K562 (cell line): ENCODE measurements around the gene TM9SF4. TPM values are rescaled to one million over a fixed set of nuclear protein-coding genes. Genes with fewer than 3 reads are reported as not detected.

Experiments used
- ATAC-seq: fragments of 200-7000 bp; cut with Tn5 transposase; 3 replicates; pipeline ENCODE4 v1.9.1; 2020; ENCODE audit warnings: moderate library complexity
- BruUV-seq: library from RNA; stranded (reverse); fragments of 400-500 nt; replicated peaks from 2 replicates; lab custom pipeline; 2021; lab: Mats Ljungman, UMichigan
- CTCF ChIA-PET: fragments of 300-600 bp; formaldehyde crosslinking; extraction: SDS; loops from one replicate; lab custom pipeline; 2021; ENCODE audit warnings: low intra/inter-chr PET ratio; lab: Yijun Ruan, JAX
- POLR2A ChIA-PET: fragments of 300-600, 350-650 bp; sonication (Branson Sonifier 250); formaldehyde crosslinking; extraction: SDS; loops from one replicate; lab custom pipeline; 2021; ENCODE audit warnings: antibody characterized with exemption, inconsistent platforms; lab: Yijun Ruan, JAX
- DNase-seq, 4 experiments: peaks; one replicate each; pipeline versions ENCODE4 v3.0.0 to v3.0.0-alpha.2; 2011 to 2018; ENCODE audit warnings: low spot score in 3 of 4, mixed read lengths in 3 of 4; ENCODE audit errors: extremely low read depth in 1 of 4
- FAIRE-seq: peaks from 2 replicates; lab custom pipeline; 2011; peaks lifted over from hg19 to GRCh38; lab: Jason Lieb, UNC
- H2AFZ ChIP-seq: 2 replicates; pipeline ENCODE4 v1.6.0; 2011; ENCODE audit warnings: low read depth, low read length, control low read depth, inconsistent platforms
- H3K27ac ChIP-seq: fragments of 200-600 bp; 3 replicates; pipeline ENCODE4 v1.8.0; 2011; ENCODE audit warnings: low read depth, mild to moderate bottlenecking, control low read depth, inconsistent platforms, low read length, moderate library complexity, mixed read lengths; ENCODE audit errors: extremely low read depth
- H3K27me3 ChIP-seq, 2 experiments: fragments of 300-600 bp in 1 of 2; 2 replicates in 1 of 2; 3 replicates in 1 of 2; pipeline versions ENCODE4 v1.6.0 to v1.8.0; 2011; ENCODE audit warnings: inconsistent platforms in 2 of 2, low read length in 2 of 2, mild to moderate bottlenecking in 1 of 2, mixed read lengths in 1 of 2, moderate library complexity in 1 of 2; ENCODE audit not compliant: control insufficient read depth in 2 of 2, insufficient read depth in 2 of 2
- H3K36me3 ChIP-seq: fragments of 300-600 bp; 3 replicates; pipeline ENCODE4 v1.8.0; 2011; ENCODE audit warnings: mild to moderate bottlenecking, low read length, inconsistent platforms; ENCODE audit not compliant: control insufficient read depth, insufficient read depth
- H3K4me1 ChIP-seq, 2 experiments: fragments of 200-600 bp in 1 of 2; replicated peaks in 1 of 2; 2 replicates in 1 of 2; 3 replicates in 1 of 2; pipeline versions ENCODE4 v1.5.1 to v1.8.0; 2011; ENCODE audit warnings: inconsistent platforms in 2 of 2, low read length in 2 of 2, mild to moderate bottlenecking in 1 of 2, mixed read lengths in 1 of 2, moderate library complexity in 1 of 2; ENCODE audit not compliant: control insufficient read depth in 2 of 2, insufficient read depth in 2 of 2
- H3K4me2 ChIP-seq: 2 replicates; pipeline ENCODE4 v1.6.1; 2011; ENCODE audit warnings: low read length, control low read depth, inconsistent platforms, mixed read lengths; ENCODE audit not compliant: insufficient read depth
- H3K4me3 ChIP-seq: fragments of 200-600 bp; sonication (generic), shearing (Covaris generic); 2 replicates; pipeline ENCODE4 v1.5.1; 2016; ENCODE audit warnings: control low read depth, inconsistent platforms
- H3K79me2 ChIP-seq: fragments of 200-600 bp; 3 replicates; pipeline ENCODE4 v1.8.0; 2011; ENCODE audit warnings: low read length, inconsistent platforms; ENCODE audit not compliant: control insufficient read depth, insufficient read depth
- H3K9ac ChIP-seq, 2 experiments: 2 replicates each; pipeline versions ENCODE4 v1.6.0 to v1.6.1; 2011; ENCODE audit warnings: low read depth in 2 of 2, low read length in 2 of 2, control low read depth in 1 of 2, inconsistent platforms in 1 of 2, mild to moderate bottlenecking in 1 of 2, mixed read lengths in 1 of 2; ENCODE audit not compliant: insufficient read depth in 1 of 2
- H3K9me1 ChIP-seq: one replicate; pipeline ENCODE4 v1.6.0; 2011; ENCODE audit warnings: inconsistent platforms, mild to moderate bottlenecking, low read length, moderate library complexity; ENCODE audit not compliant: control insufficient read depth, insufficient read depth
- H3K9me3 ChIP-seq: replicated peaks from 2 replicates; pipeline ENCODE4 v1.5.1; 2011; ENCODE audit warnings: low read depth, low read length, inconsistent platforms; ENCODE audit not compliant: control insufficient read depth, insufficient read depth
- H4K20me1 ChIP-seq: replicated peaks from 2 replicates; pipeline ENCODE4 v1.6.1; 2011; ENCODE audit warnings: low read length, inconsistent platforms, mixed read lengths; ENCODE audit not compliant: control insufficient read depth, insufficient read depth
- CCNT2 ChIP-seq: IDR thresholded peaks from 2 replicates; pipeline ENCODE4 v1.6.1; 2011; ENCODE audit warnings: borderline replicate concordance, low read depth, mild to moderate bottlenecking, moderate library complexity, mixed read lengths, low read length; ENCODE audit not compliant: insufficient read length; ENCODE audit errors: extremely low read depth
- CEBPG ChIP-seq, 3 experiments: fragments of 200-800 bp in 1 of 3; sonication (Bioruptor generic) in 1 of 3; sonication (generic) in 1 of 3; formaldehyde crosslinking in 1 of 3; IDR thresholded peaks in 2 of 3; conservative IDR thresholded peaks in 1 of 3; 2 replicates each; pipeline versions ENCODE4 v1.6.1 to v1.8.0; 2016 to 2022; ENCODE audit warnings: missing compliant biosample characterization in 2 of 3, missing genetic modification characterization in 2 of 3, mild to moderate bottlenecking in 1 of 3, missing genetic modification reagents in 1 of 3
- HMGN3 ChIP-seq: IDR thresholded peaks from 2 replicates; pipeline ENCODE4 v1.6.1; 2011; ENCODE audit warnings: borderline replicate concordance, low read depth, mild to moderate bottlenecking, mixed read lengths, low read length; ENCODE audit not compliant: insufficient read length; ENCODE audit errors: extremely low read depth
- IRF2 ChIP-seq: sonication (generic); formaldehyde crosslinking; IDR thresholded peaks from 2 replicates; pipeline ENCODE4 v1.8.1; 2022; ENCODE audit warnings: mild to moderate bottlenecking, missing genetic modification reagents
- IRF9 ChIP-seq: fragments of 450-650 bp; IDR thresholded peaks from 2 replicates; pipeline ENCODE4 v1.6.1; 2016; ENCODE audit warnings: missing biosample characterization, missing genetic modification characterization
- KAT8 ChIP-seq: fragments of 450-650 bp; IDR thresholded peaks from 2 replicates; pipeline ENCODE4 v1.6.1; 2016; ENCODE audit warnings: low read depth, mild to moderate bottlenecking
- PHB2 ChIP-seq: fragments of 450-650 bp; IDR thresholded peaks from 2 replicates; pipeline ENCODE4 v1.6.1; 2017; ENCODE audit warnings: low read depth
- PHF21A ChIP-seq: fragments of 450-650 bp; IDR thresholded peaks from 2 replicates; pipeline ENCODE4 v1.6.1; 2017; ENCODE audit warnings: low read depth, borderline replicate concordance
- PTRF ChIP-seq: fragments of 450-650 bp; IDR thresholded peaks from 2 replicates; pipeline ENCODE4 v1.6.1; 2016; ENCODE audit warnings: mild to moderate bottlenecking, missing genetic modification characterization, missing compliant biosample characterization
- SAFB ChIP-seq: fragments of 200-400 bp; formaldehyde crosslinking; IDR thresholded peaks from 2 replicates; pipeline ENCODE4 v1.6.1; 2017; ENCODE audit warnings: low read depth, low read length, borderline replicate concordance
- SMAD2 ChIP-seq: fragments of 150-350 bp; IDR thresholded peaks from 2 replicates; pipeline ENCODE4 v1.6.1; 2014; ENCODE audit warnings: low read depth, mild to moderate bottlenecking, low read length
- STAT5B ChIP-seq: fragments of 250-450 bp; sonication (Bioruptor Pico); IDR thresholded peaks from 2 replicates; pipeline ENCODE4 v1.8.0; 2021; ENCODE audit warnings: mild to moderate bottlenecking, inconsistent platforms
- THAP7 ChIP-seq: fragments of 250-450 bp; sonication (Bioruptor Pico); IDR thresholded peaks from 2 replicates; pipeline ENCODE4 v1.5.0; 2021
- TRIM24 ChIP-seq, 2 experiments: fragments of 450-650 bp; IDR thresholded peaks; 2 replicates each; pipeline ENCODE4 v1.6.1; 2016
- ZFP1 ChIP-seq: fragments of 450-650 bp; formaldehyde crosslinking; IDR thresholded peaks from 2 replicates; pipeline ENCODE4 v1.4.0; 2020; ENCODE audit warnings: mild to moderate bottlenecking, mixed read lengths
- ZNF518B ChIP-seq: fragments of 250-450 bp; sonication (Bioruptor Pico); IDR thresholded peaks from 2 replicates; pipeline ENCODE4 v1.5.0; 2021; ENCODE audit warnings: mild to moderate bottlenecking, moderate library complexity
- ZNF778 ChIP-seq: fragments of 450-650 bp; formaldehyde crosslinking; IDR thresholded peaks from 2 replicates; pipeline ENCODE4 v1.4.0; 2020; ENCODE audit warnings: mild to moderate bottlenecking, moderate library complexity
- ZNF785 ChIP-seq: fragments of 250-450 bp; sonication (Bioruptor Pico); IDR thresholded peaks from 2 replicates; pipeline ENCODE4 v1.4.0; 2020; ENCODE audit warnings: mild to moderate bottlenecking
- WGBS: fragments of 100-300 bp; shearing (Covaris generic); methylation state at CpG from one replicate; pipeline ENCODE4 v1.1.6; 2016; ENCODE audit warnings: low coverage, mixed read lengths; ENCODE audit not compliant: insufficient coverage; ENCODE audit errors: missing lambda C conversion rate; 5-methylcytosine and 5-hydroxymethylcytosine counted together
- in situ Hi-C: fragments of 300-500 bp; cut with MboI; formaldehyde crosslinking; loops from 4 replicates; pipeline ENCODE4 v1.15.0; 2018; ENCODE audit warnings: inconsistent platforms, mixed read lengths
- intact Hi-C: fragments of 100-400 bp; cut with micrococcal nuclease; formaldehyde crosslinking; loops from 2 replicates; pipeline ENCODE4 v1.14.2; 2022
- polyA plus RNA-seq, 8 experiments: library from polyadenylated mRNA; depleted of rRNA in 4 of 8; stranded (reverse) in 5 of 8; unstranded in 3 of 8; fragments of >200 nt; fragmentation: Nextera tagmentation in 2 of 8; fragmentation: Illumina TruSeq in 1 of 8; extraction: Ambion mirVana in 2 of 8; extraction: Trizol in 1 of 8; gene quantifications; 2 replicates each; pipeline versions ENCODE4 v1.2.1 to v1.2.3, GENCODE V29; 2011 to 2014; ENCODE audit warnings: inconsistent platforms in 1 of 8, missing spikeins in 1 of 8
- total RNA-seq, 7 experiments: library from RNA; depleted of rRNA in 6 of 7; stranded (reverse); fragments of >200 nt in 6 of 7; fragmentation: Illumina TruSeq in 2 of 7; extraction: Trizol in 2 of 7; gene quantifications; 2 replicates each; pipeline versions ENCODE4 v1.2.1 to v1.2.3, GENCODE V29; 2011 to 2021; ENCODE audit warnings: low replicate concordance in 1 of 7

The TM9SF4 gene
- total and polyA plus RNA-seq, 9 of the 15 experiments (the other 6 are each of a cell fraction or from before 2014, with no cell fraction given) = 14.5 to 46.3 (median 26.9) TPM

GRCh38 chr20:32165836-32166545 is 56.5 kb downstream of the TM9SF4 start:
- 0 out of 4 replicates have a peak overlapping the region, but pooled peaks of 1 of the 2 experiments have one; percentile 11 for H3K9ac ChIP-seq
- no TSS peak for BruUV-seq
- TF ChIP-seq IRF9 (no peak), ZNF785 (CRISPR knock-in tag) (no peak), SMAD2 (no peak), KAT8 (no peak), SAFB (no peak), PTRF (tag) (no peak), THAP7 (CRISPR knock-in tag) (no peak), HMGN3 (no peak), ZFP1 (CRISPR knock-in tag) (no peak), IRF2 (CRISPR knock-in tag) (no peak), ZNF778 (no peak), ZNF518B (CRISPR knock-in tag) (no peak), CEBPG (CRISPR knock-in tag; IDR thresholded peaks at IDR 0.05) (no peak), CEBPG (tag; conservative IDR thresholded peaks at IDR 0.05 in 1 of 2, IDR thresholded peaks at IDR 0.05 in 1 of 2) (no peak), CCNT2 (no peak), STAT5B (no peak), TRIM24 (IDR thresholded peaks at IDR 0.05) (no peak), PHB2 (no peak), PHF21A (no peak)
- TF ChIP-seq, all 486 proteins: peak for 0
- ATAC-seq = no peak; the same call in 2 of the 3 replicates
- Histone ChIP-seq H3K27ac (no peak overlapping the region), H3K9me1 (no peaks in the 10 kb centered on the region), H3K36me3 (peaks cover 51% of the 10 kb centered on the region), H3K4me1 (peaks cover 0 to 7% of the 10 kb centered on the region in 2 experiments; a peak in 1 of 5 replicates), H3K4me2 (no peak overlapping the region), H4K20me1 (no peaks in the 10 kb centered on the region), H3K9me3 (no peaks in the 10 kb centered on the region), H3K4me3 (no peak overlapping the region), H3K27me3 (no peaks in the 10 kb centered on the region), H3K79me2 (no peaks in the 10 kb centered on the region), H2AFZ (no peak overlapping the region)
- in situ Hi-C loops (loop anchor here (25.0 kb wide), 1 partner anchor 496 kb away; the partner anchor contains the start of gene C20orf203), intact Hi-C loops (no loop called here)
- 87% methylated on average over 8 of the region's 8 CpGs for WGBS
- DNase-seq = no peak
- ChIA-PET CTCF (no interaction called here), POLR2A (no interaction called here)
- no peak for FAIRE-seq
